HEK293T (cell line): ENCODE results near the gene CLK3.

Experiments used
- SP1 ChIP-seq: fragments of 450-650 bp; IDR thresholded peaks from 2 replicates; pipeline ENCODE4 v1.6.1; 2017
- TARDBP ChIP-seq: fragments of 450-650 bp; IDR thresholded peaks from 2 replicates; pipeline ENCODE4 v1.6.1; 2016

DNA sequence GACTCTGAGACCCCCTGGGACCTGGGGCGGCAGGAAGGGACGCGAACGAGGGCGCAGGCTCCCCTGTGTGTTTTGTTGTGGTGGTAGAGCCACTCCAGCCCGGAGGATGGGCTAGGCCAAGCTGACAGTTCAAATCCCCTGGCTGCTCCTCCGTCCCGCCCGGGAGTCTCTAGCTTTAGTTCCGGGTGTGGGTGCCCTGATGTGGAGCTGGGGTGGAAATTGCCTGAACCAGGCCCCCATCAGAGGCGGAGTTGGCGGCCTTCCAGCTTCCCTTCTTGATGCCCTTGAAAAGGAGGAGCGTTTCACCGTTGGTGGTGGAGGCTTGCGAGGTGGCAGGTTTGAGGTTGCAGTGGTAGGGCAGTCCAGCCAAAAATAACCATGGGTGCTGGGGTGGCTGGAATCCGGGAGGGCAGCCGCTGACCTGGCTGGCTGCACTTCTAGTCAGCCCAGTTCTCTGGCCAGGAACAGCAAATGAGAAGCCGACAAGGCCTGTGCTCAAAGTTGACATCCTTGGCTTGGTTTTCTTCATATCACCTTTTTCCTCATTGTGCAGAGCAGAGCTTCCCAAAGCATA, 817 bp downstream of the CLK3 start:
- TF ChIP-seq TARDBP (no peak), SP1 (no peak)
